Left colon (tissue), 2 donors: ENCODE data around the gene PRELID3B. TPM values are rescaled to one million over a fixed set of nuclear protein-coding genes. Genes with fewer than 3 reads are reported as not detected.
A peak's percentile ranks its signal among the peaks of the same experiment; 100 is the strongest.

ENCODE experiments used
- ATAC-seq: fragments of 200-7000 bp; cut with Tn5 transposase; one replicate; pipeline ENCODE4 v1.9.1; 2020; ENCODE audit warnings: mild to moderate bottlenecking, moderate library complexity
- DNase-seq, 2 donors: peaks; one replicate each; pipeline ENCODE4 v3.0.0-alpha.2; 2020
- intact Hi-C, 2 donors: fragments of 100-400 bp; cut with DNase I in 1 of 2; cut with micrococcal nuclease in 1 of 2; formaldehyde crosslinking; loops; one replicate each; pipeline versions ENCODE4 v1.11.2 to v1.14.0; 2022; cut with DNase I, micrococcal nuclease
- total RNA-seq, 2 donors: library from RNA; stranded (reverse); fragmentation: NEBNext Ultra II Directional; extraction: Animal tissue kit (Norgen Biotek cat#: 25700); gene quantifications; one replicate each; pipeline ENCODE4 v1.2.1, GENCODE V29; 2021
- donor health status: DM: no; HTN: no; CAD: no.
- donor health status: DM: yes; HTN: yes; CAD: no.

Gene PRELID3B
- total RNA-seq, 2 donors from 2014 or later = 125 to 137 TPM

DNA sequence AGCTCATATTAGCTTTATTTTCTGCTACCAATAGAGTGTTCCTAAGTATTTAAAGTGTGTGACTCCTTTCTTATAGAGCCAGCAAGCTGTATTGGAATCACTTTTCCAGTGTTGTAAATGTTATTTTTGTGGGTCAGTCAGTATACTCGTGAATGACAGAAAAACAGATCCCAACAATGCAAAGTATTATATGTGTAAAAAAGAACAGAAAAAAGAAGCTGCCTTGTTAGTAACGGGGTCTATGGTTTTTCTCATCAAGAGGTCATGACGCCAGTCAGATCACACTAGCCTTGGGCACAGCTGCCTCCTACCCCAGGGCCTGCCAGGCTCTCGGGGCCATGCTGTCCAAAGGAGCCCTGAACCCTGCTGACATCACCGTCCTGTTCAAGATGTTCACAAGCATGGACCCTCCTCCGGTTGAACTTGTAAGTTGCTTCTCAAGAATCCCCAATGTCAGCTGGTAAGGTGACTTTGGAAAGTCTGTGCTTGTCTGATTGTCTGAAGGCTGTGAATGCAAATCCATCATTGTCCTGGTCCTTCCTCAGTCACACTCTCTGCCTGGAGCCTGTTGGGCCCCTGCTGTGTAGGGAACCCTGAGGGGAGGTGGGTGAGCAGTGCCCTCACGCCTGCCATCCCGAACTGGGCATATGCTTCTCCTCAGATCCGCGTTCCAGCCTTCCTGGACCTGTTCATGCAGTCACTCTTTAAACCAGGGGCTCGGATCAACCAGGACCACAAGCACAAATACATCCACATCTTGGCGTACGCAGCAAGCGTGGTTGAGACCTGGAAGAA is 51.7 kb downstream of the PRELID3B start:
- ATAC-seq (peak; percentile 5), DNase-seq (no peak)
- intact Hi-C loops = no loop called here

DNA sequence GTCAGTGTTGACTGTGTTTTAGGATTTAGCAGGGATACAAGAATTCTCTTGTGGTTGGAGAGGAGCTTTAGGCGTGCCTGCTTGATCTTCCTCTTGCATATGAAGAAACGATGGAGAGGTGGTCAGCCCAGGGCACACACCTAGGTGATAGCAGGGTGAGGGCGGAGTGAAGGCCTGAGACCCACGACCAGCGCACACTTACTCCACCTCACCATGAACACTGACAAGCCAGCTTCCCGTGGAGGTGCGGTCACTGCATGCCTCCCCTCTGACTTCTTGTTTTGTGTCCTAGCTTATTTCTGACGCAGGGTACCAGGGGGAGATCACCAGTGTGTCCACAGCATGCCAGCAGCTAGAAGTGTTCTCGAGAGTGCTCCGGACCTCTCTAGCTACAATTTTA is 53.4 kb downstream of the PRELID3B start:
- ATAC-seq (peak; percentile 2), DNase-seq (no peak)
- intact Hi-C loops = no loop called here

DNA sequence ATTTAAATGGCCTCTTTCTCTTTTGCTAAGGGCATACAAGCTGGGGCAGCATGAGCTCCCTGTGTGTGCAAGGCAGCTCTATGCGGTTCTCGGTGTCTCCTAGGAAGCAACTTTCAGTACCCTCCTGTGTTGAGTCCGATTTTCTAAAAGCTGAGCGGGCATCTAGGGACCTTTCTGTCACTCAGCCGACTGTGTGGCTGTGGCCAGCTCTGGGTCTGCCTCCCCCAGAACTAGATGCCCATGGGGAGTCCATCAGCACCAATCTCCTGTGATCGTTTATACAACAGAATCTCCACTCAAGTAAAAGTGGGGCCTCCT is 54.1 kb downstream of the PRELID3B start:
- ATAC-seq = no peak
- intact Hi-C loops = no loop called here

DNA sequence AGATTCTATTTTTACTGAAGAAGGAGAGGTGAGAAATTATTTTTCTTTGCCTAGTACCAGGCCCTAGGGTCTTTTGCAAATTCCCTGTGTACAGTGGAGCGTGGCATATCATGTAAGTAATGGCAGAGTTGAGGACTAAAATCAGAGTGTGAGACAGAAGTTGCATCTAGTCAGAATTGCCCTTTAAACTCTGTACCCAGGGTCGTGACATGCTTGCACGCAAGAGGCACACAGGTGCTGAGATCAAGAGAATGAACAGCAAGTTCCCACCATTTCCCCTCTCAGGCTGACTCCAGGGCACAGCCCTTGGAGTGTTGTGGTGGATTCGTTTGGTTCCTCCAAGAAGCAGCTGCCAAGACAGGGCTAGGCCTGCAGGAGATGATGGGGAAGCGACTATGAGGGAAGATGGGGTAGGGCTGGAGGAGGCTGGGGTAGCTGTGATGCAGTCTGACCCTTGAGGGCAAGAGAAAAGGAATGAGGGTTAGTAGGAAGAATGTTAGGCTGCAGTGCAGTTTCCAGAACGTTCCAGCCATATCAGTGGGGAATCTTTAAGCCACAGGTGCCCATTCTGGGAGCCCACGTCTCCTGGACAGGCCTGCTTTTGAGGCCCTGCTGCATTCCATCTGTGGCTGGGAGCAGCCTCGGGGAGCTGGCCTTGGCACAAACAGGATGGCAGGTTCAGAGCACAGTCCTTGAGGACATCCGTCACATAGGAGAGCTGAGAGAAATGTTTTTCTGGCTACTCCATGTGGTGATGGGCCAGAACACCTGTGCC is 54.6 kb downstream of the PRELID3B start:
- no peak for DNase-seq
- ATAC-seq = no peak
- intact Hi-C loops = no loop called here

More for the DNA sequence above, 54.1 kb downstream of the PRELID3B start:
- DNase-seq = no peak

DNA sequence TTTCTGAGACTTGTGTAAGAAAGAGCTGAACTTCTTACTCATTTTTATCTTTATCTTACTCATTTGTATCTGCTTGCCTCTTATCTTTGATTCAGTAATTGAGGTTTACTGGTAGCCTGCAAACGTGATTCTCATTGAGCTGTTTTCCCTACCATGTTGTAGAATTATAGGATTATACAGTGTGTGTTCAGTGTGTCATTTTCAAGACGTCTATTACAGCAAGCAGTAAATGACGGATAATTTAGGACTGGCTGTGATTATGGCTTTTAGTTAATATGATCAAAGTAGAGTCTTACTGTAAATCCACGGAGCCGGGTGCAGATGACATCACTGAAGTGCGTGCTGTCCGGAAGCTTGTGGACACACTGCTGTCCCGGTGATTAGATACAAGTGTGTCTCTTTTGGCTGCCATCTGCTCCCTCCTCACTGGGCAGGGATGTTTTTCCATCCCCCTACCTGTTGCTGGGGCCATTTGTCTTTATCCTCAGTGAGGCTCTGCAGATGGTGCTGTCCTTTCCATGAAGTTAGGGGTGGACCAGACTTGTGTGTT is 55.5 kb downstream of the PRELID3B start:
- intact Hi-C loops = no loop called here
- ATAC-seq (no peak), DNase-seq (no peak)

DNA sequence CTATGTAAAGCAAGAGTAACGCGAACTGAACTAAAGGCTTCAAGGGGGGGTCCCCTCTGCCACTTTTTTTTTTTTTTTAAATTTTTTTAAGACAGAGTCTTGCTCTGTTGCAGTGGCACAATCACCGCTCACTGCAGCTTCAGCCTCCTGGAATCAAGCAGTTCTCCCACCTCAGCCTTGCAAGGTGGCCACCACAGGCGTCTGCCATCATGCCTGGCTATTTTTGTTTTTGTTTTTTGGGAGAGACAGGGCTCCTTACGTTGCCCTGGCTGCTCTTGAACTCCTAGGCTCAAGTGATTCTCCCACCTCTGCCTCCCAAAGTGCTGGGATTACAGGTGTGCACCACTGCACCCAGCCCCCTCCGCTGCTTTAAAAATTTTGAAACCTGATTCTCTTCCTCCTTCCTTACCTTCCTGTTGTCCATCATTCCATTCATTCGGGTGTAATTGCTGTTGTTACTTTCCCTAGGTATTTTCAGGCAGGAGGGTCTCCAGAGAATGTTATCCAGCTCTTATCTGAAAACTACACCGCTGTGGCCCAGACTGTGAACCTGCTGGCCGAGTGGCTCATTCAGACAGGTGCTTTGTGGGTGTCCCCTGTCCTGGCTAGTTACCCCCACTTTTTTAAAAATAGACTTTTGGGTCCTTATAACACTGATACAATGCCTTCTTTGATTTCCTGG is 56.2 kb downstream of the PRELID3B start:
- DNase-seq = no peak

DNA sequence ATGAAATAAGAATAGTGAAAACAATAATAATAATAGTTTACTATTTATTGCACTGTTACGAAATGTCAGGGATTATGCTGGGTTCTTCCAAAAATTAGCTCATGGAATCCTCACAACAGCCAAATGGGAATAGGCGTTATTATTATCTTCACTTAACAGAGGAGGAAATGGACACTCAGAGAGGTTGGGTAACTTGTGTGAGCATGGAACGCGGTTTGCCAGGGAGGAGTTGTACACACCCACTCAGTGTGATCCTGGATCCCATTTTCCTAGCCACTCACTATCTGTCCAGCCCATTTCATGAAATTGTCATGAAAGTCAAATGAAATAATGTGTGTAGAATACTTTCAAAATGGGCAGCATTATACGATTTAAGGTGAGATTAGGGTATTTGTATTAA is 56.9 kb downstream of the PRELID3B start:
- intact Hi-C loops = no loop called here
- ATAC-seq = no peak

More for the DNA sequence above, 56.2 kb downstream of the PRELID3B start:
- no peak for ATAC-seq
- intact Hi-C loops = no loop called here

DNA sequence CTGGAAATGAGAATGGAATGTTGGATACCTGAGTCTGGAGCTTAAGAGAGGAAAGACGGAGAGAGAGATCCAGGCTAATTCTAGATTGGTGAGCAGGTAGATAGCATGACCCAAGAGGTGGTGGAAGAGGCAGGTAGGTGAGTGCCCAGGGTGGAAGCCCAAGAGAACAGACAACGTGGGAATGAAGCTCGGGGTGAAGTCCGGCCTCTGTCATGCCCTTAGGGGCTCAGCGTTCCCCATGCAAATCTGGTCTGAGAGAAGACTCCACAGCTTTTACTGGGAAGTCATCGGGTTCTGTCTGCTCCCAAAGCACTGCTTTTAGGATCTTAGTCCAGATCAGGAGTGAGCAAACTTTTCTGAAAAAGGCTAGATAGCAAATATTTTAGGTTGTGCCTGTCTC is 57.9 kb downstream of the PRELID3B start:
- ATAC-seq (no peak), DNase-seq (no peak)
- intact Hi-C loops = no loop called here

More for the DNA sequence above, 56.9 kb downstream of the PRELID3B start:
- no peak for DNase-seq

Other genes with a start within 250 kb of the PRELID3B start
- 1 to 10 TPM in 1 of 2 donors, under 1 TPM in 1; 0.87 to 1.1 TPM for gene GNAS-AS1, start 191.9 kb downstream of the PRELID3B start, total RNA-seq
- gene GNAS, start 190.1 kb downstream of the PRELID3B start, total RNA-seq = 100 to 1,000 TPM; 651 to 725 TPM
- 10 to 100 TPM; 41.2 to 43.5 TPM for gene NELFCD, start 61.5 kb downstream of the PRELID3B start, total RNA-seq
- 100 to 1,000 TPM; 283 to 307 TPM for gene CTSZ, start 35.5 kb downstream of the PRELID3B start, total RNA-seq
- not detected for gene TUBB1, start 23.4 kb downstream of the PRELID3B start, total RNA-seq
- gene ATP5F1E, start 10.5 kb downstream of the PRELID3B start, total RNA-seq = 10 to 100 TPM; 64.2 to 79.2 TPM
- gene ZNF831, start 121.0 kb upstream of the PRELID3B start, total RNA-seq = under 1 TPM; 0.15 to 0.61 TPM